Activated effector memory CD4-positive, alpha-beta T cell treated with Interleukin-2 at 50 U/mL for 16 hours (primary cell): ENCODE results near the gene VPS16.
"Not testable (repeated sequence)": the region's sequence is repeated elsewhere in the genome, so short reads cannot be mapped to it uniquely, and the experiment has no call there.

Experiments used
- DNase-seq: peaks from one replicate; pipeline ENCODE4 v3.0.0-alpha.2; 2020

Gene VPS16

DNA sequence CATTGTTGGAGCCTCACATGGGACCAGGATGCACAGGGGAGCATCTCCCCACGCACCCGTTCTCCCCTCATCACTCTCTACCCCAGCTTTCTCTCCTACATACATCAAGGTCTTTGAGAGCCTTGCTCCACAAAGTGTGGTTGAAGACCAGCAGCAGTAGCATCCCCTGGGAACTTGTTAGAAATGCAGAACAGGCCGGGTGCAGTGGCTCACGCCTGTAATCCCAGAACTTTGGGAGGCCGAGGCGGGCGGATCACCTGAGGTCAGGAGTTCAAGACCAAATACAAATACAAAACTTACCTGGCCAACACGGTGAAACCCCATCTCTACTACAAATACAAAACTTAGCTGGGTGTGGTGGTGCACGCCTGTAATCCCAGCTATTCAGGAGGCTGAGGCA lies 32.6 kb upstream of the VPS16 start:
- not testable (repeated sequence) for DNase-seq

DNA sequence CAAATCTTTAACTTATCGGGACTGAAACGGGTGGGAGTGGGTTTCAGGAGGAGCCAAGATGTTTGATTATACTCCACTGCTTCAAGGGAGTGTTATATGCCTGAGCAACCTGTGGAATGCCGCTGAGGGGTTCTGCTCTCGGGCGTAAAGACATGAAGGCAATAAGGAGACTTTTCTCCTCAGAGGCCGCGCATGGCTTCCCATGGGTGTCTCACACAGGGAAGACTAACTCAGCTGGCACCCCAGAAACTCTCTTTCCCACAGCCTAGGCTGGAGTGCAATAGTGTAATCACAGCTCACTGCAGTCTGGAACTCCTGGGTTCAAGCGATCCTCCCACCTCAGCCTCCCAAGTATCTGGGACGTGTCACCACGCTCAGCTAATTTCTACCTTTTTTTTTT lies 30.9 kb upstream of the VPS16 start:
- no peak for DNase-seq

DNA sequence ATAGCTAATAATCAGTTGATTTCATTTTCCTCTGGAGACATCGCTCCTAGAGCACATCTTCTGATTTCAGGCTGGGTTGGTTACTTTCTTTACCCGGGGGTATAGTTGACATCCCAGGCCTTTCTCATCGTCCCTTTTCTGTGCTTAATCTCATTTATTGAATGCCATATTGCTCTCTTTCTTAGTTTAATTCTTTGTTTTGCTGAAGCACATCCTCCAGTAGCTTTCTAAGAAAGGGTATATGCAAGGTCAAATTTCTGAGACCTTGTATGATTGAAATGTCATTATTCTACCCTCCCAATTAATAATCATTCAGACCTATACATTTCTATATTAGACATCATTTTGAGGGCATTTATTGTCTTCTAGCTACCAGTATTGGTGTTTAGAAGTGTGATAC lies 28.4 kb upstream of the VPS16 start:
- DNase-seq = no peak

DNA sequence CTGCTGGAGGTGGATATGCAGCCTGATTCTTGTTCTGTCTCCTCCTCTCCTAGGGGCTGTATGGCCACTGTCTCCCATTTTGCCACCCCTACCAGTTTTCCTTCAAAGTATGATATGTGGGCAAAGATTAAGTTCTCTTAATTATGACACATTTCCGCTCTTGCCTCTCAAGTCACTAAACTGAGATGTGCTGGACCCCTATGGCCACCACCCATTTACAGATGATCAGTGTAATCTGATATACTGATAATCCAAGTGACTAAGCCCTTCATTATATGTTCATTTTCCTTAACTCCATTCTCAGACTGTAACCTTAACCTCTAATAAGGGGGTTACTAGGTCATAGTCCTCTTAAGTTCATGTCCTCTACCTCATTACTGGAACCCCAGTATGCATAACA lies 26.5 kb upstream of the VPS16 start:
- no peak for DNase-seq

DNA sequence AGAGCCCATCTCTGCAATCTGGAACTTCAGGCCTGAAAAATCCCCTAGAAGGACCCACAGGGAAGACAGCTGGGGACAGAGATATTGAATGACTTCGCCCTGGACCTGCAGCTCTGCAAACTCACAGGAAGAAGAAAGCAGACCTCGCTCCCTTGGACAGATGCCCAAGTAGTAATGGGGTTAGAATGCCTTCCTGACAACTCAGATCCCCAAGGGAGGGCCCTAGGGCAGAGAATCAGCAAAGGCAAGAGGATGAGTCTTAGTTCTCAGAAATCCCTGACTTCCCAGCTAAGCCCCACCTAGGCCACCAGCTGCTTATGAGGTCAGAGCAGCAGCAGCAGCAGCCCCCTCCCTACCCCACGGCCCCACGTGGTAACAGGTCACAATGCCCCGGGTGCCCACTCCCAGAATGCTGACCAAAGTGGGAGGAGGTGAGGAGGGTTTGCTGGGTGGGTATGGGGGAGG lies 25.9 kb upstream of the VPS16 start, which contains the start of gene C20orf141:
C20orf141 (plus strand) TSS at position 401 of the 465 bp plus-strand sequence. CDS start 198 bp downstream, outside the sequence.
- DNase-seq = no peak

DNA sequence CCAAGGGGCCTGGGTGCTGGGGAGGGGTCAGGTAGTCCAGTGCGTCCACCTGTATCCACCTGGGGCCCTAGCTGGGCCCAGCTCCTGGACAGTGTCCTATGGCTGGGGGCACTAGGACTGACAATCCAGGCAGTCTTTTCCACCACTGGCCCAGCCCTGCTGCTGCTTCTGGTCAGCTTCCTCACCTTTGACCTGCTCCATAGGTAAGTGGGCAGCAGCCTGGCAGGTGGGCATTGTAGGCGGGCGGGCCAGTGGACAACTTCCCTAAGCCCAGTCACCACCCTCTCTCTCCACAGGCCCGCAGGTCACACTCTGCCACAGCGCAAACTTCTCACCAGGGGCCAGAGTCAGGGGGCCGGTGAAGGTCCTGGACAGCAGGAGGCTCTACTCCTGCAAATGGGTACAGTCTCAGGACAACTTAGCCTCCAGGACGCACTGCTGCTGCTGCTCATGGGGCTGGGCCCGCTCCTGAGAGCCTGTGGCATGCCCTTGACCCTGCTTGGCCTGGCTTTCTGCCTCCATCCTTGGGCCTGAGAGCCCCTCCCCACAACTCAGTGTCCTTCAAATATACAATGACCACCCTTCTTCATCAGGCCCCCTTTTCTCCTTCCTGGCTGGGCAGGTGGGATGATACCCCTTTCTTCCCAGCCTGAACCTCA lies 25.2 kb upstream of the VPS16 start:
- no peak for DNase-seq

DNA sequence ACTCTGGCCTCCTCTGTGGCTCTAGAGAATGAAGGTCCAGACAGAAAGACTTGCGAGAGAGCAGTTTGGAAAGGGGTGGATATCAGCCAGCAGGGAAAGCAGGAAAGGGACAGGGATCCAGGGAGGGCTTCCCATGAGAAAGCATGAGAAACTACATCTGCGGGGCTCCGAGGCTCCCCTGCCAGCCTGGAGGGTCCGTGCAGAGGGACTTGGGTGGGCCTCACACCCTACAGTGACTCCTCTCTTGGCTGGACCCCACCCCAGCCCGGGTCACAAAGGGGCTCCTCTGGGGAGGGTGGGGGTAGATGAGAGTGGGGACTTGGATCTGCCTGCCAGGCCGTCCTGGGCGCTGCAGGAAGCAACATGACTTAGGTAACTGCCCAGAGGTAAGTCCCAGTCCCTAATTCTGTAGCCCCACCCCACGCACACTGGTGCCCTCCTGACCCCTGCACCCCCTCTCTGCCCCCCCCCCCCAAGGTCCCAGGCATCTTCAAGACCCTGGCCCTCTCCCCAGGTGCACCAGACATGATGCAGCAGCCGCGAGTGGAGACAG lies 24.4 kb upstream of the VPS16 start, which contains the start of gene TMEM239:
TMEM239 (plus strand) TSS at position 335 of the 553 bp plus-strand sequence; CDS start at position 526, 191 bp downstream.
- no peak for DNase-seq

DNA sequence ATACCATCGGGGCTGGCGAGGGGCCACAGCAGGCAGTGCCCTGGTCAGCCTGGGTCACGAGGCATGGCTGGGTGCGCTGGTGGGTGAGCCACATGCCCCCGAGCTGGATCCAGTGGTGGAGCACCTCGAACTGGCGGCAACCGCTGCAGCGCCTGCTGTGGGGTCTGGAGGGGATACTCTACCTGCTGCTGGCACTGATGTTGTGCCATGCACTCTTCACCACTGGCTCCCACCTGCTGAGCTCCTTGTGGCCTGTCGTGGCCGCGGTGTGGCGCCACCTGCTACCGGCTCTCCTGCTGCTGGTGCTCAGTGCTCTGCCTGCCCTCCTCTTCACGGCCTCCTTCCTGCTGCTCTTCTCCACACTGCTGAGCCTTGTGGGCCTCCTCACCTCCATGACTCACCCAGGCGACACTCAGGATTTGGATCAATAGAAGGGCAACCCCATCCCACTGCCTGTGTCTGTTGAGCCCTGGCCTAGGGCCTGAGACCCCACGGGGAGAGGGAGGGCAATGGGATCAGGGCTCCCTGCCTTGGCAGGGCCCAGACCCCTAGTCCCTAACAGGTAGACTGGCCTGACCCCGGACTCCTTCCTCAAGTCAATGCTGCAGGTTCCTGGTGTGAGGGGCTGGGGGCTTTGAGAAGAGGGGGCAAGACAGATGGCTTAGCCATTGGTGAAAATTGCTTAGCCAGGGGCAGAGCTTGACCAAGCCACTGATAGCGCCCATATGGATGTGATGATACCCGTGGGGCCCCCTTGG lies 23.8 kb upstream of the VPS16 start:
- DNase-seq = no peak

DNA sequence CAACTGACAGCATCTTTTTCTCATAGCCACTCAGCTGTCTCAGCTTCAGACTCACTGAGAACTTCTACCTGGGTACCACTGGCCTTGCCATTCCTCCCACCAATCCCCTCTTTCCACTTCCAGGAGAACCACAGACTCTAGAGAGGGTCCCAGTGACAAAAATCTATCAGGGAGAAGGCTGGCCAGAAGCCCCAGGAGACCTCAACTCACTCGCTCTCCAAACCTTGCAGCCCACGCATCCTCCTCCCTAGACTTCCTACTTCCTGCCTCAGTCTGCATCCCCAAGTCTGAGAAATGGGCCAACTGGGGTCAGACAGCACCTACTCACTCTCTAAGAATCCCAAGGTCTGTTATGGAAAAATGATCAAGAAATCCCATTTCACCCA lies 23.2 kb upstream of the VPS16 start:
- DNase-seq = no peak

DNA sequence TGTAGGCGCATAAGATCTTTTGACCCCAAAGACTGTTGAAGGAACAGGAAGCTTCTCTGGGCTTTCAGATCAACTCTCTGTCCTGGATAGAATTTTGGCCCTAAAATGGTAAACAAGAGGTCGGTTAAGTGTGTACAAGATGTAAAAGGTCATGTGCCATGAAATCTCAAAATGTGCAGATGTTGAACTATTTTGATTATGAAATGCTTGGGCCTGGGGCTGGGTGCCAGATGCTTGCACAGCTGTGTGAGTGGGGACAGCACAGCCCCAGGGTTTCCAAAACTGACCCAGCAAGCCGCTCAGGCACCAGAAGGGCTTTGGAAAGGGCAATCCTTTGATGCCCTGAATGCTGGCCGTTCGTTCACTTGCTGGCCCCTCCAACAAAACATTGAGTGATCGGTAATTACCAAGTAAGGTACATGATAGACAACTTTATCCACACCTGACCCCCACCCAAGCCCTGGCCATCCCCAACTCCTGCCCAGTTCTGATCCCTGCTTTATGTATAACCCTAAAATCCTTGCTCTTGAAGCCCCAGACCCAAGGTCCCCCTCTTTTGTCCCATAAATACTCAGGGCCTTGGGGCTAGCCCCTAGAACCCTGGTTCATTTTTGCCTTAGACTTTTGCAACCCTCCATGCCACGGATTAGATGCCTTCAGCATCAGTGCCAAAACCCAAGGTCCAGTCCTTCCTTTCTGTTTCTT lies 22.5 kb upstream of the VPS16 start:
- DNase-seq = no peak

DNA sequence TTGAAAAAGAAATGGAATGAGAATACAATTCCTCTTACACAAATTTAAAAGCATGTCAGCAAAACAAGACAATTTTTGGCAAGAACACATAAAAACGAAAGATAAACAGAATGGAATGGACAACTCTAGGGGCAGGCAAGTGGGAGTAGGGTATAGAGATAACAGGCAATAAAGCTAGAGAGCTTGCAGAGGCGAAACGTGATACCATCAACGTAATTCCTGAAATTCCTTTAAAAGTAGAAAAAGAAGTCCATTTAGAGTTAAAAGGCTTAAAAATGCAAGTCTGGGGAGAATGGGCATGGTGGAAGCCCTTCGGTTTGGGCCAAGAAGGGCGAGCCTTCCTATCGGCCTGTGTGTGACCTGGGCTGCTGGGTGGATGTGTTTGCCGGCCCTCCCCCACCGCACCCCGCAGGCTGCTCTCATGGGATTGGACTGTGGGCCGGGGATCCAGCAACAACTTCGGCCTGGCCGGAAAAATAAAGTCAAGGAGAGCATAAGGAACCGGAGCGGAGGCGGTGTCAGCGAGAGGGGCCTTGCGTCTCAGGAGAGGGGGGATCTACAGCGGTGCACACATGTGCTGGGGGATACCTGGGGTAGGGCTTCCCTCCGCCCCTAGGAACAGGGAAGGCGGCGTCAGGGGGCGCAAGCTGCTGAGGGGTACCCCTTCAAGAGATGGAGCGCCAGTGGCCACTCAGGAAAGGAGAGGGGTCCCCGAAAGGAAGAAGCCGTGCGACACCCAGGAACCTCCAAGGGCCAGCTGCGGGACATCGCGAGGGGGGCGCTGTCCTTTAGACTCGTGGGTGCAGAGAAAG lies 20.3 kb upstream of the VPS16 start:
- DNase-seq = no peak

DNA sequence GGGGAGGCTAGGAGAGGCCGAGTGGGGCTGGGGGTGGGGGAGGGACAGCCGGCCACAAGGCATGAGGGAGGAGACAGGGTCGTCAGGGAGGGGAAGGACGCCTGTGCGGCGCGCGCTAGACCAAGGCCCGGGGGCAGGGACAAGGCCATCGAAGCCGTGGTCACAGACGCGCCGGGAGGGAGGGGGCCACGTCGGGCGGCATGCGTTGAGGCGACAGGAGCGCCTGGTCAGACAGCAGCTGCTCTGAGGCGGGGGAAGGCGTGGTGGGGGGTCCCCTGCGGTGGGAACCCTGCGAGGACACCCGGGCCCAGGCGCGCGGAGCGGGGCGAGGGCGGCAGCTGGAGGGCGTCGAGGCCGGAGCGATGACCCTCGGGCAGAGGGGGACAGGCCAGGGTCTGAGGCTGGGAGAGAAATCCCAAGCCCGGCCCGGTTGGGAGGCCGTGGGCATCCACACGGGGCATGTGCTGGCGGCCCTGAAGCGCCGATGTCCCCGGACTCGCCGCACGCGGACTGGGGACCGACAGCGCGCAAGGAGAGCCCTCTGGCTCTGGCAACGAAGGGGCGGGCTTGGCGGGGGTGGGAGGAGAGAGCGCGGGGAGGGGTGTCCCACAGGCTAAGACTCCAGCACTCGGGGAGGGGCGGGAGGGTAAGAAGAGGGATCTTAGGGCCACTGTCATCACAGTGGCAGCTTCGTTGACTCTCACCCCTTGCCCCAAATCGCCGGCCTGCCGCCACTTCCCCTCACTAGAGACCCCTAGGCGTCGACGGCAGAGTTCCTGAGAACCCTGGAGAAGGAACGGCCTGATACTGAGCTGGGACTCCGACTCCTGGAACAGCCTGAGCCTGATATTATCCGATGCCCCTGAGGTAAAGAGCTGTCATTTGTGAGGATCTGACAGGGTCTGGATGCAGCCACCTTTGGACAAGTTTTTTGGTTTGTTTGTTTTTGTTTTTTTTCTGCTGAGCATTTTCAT lies 19.4 kb upstream of the VPS16 start:
- DNase-seq = no peak

DNA sequence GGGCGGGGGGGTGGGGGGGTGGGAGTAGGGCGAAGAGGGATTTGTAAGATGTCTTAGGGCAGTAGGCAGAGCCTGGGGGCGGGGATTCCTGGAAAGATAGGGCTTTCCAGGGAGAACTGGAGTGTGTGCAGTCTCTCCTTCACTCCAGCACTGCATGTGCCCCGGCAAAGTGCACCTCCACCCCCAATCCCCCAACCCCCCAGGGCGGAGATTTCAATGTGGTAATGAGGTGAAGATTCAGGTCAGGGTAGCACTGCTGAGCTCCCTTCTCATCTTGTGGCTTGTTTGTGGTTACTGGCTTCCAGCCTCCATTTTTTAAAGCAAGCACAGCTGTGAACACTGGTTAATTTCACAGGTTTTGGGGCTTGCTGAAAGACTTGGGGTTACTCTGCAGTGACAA lies 18.5 kb upstream of the VPS16 start:
- peak; percentile 28 for DNase-seq

DNA sequence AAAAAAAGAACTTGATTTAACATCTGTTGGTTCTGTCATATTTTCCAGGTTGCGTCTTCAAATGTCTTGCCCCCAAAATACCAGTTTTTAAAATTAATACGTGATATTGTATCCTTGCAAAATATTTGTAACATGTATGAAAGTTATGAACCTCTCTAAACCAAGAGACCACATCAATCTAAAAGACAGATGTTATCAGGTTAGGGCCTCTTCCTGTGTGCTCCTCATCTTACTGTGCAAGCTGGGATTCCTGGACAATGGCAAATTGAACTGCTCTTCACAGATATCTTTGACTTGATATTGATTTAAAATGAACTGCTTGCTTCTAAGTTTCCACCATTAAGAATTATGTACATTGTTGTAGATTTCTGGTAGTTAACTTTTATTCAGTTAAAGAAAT lies 14.8 kb upstream of the VPS16 start:
- DNase-seq = no peak

DNA sequence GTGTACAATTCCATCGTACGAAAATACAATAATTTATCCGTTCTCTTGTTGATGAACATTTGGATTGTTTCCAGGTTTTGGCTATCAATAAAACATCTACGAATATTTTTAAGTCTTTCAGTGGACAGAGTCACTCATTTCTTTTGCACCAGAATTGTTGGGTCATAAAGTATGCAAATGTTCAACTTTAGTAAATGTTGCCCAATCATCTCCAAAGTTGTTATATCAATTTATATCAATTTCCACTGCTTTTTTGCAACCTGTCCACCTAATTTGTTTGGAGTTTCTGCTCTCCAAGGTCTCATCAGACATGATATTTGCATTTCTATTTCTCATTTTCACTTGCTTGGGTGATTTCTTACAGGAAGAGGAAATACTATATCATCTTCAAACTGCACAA lies 13.9 kb upstream of the VPS16 start:
- no peak for DNase-seq

DNA sequence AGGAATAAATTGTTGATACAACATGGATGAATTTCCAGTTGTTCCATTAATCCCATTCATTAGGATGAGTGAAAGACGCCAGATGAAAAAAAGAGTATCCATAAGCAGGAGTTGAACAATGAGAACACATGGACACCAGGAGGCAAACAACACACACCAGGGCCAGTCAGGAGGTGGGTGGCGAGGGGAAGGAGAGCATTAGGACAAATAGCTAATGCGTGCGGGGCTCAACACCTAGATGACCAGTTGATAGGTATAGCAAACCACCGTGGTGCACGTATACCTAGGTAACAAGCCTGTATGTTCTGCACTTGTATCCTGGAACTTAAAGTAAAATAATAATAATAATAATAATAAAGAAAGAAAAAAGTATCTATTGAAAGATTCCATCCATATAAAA lies 11.2 kb upstream of the VPS16 start:
- no peak for DNase-seq

DNA sequence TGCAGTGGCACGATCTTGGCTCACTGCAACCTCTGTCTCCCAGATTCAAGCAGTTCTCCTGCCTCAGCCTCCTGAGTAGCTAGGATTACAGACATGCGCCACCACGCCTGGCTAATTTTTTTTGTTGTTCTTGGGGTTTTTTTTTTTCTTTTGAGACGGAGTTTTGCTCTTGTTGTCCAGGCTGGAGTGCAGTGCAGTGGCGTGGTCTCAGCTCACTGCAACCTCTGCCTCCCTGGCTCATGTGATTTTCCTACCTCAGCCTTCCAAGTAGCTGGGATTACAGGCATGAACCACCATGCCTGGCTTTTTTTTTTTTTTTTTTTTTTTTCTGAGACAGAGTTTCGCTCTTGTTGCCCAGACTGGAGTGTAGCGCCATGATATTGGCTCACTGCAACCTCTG lies 9.3 kb upstream of the VPS16 start:
- DNase-seq = not testable (repeated sequence)

DNA sequence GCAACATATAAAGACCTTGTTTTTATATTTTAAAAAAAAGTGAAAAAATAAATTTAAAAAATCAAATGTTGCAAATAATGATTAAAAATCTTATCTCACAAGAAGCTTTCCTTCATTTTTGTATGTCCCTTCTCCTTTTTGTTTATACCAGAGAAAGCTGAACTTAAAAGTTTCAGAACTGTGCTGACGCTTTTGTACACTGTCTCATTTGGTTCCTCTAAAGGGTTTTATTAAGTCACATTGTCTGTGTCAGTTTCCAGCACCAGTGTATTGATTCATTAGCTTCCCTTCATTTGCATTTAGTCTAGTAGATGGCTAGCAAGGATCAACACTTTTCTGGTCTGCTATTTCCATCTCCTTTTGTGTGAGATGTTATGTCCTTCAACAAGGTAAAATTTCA lies 6.8 kb upstream of the VPS16 start:
- DNase-seq = no peak

DNA sequence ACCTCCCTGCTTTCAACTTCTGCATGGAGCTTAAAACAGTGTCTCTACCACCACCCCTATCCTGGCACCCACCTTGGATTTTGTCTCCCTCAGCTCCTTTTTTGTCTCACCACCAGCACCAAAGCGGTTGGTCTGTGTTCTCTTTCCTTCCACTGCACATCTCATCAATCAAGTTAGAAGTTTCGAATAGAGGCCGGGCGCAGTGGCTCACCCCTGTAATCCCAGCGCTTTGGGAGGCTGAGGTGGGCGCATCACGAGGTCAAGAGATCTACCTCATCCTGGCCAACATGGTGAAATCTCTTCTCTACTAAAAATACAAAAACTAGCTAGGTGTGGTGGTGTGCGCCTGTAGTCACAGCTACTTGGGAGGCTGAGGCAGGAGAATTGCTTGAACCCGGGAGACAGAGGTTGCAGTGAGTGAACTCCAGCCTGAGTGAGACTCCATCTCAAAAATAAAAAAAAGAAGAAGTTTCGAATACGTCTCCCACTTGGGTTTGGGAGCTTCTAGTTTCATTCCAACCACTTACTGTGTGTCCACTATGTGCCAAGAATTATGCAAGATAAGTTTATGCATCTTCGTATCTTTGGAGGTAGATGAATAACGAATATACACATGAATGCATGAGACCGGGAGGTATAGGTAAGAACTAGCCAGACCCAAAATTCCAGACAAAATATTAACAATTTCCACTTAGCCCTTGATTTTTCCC lies 6.0 kb upstream of the VPS16 start:
- no peak for DNase-seq

DNA sequence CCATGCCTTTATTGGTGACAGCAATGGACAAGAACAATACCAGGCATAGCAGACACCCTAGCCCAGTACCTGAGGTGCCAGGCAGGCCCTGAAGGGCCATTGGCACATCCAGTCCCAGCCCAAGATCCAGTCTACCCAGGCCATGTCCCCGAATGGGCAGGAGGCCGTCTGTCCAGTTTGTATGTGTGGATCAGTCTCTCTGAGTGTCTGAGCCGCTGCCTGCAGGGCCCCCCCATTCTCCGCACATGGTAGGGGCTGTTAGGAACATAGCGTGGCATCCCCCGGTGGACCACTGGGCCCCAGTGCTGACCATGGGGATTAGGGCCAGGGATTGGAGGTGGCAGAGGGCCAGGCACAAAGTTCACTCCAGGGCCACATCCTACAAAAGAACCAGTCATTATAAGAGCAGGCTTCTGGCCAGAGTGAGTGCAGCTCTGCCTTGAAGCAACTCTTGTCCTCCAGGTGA lies 5.2 kb upstream of the VPS16 start:
- no peak for DNase-seq

DNA sequence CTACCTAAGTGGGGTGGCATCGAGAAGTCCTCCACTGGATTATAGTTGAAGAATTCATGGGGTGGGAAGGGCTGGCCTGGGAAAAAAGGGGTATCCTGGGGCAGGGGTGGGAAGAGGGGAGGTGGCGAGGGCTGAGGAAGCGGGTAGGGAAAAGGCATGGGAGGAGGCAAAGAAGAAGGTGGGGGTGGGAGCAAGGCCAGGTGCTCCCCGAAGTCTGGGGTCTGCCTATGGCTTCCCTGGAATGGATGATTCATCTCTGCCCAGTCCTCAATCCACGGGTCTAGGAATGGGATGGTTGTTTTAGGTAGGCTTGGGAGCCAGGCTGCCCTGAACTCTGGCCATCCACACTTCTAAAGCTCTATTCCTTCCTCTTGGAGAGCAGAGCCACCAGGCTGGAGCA lies 4.5 kb upstream of the VPS16 start:
- DNase-seq = no peak
